ENCODE data around the gene KLHL24. TPM values are rescaled to one million over a fixed set of nuclear protein-coding genes. Genes with fewer than 3 reads are reported as not detected.
"Not testable (repeated sequence)": the region's sequence is repeated elsewhere in the genome, so short reads cannot be mapped to it uniquely, and the experiment has no call there.

Gene KLHL24
- total RNA-seq, 4 donors from 2014 or later = 94.8 to 148 (median 126) TPM

DNA sequence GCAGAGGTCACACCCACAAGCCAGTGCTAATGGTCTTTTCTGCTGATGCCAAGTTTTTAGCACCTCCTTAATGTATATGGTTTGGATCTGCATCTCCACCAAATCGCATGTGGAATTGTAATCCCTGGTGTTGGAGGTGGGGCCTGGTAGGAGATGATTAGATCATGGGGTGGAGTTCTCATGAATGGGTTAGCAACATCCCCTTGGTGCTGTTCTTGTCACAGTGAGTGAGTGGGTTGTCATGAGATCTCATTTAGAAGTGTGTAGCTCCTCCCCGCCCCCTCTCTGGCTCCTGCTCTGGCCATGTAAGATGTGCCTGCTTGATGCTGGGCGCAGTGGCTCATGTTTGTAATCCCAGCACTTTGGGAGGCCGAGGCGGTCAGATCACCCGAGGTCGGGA is 42.6 kb upstream of the KLHL24 start:
- Histone ChIP-seq H3K27ac (no peak overlapping the region), H3K27me3 (no peaks in the 10 kb centered on the region), H3K4me1 (no peaks in the 10 kb centered on the region), H3K36me3 (no peaks in the 10 kb centered on the region), H3K9me3 (peaks cover 0 to 6% (median 0%) of the 10 kb centered on the region in 3 donors), H3K4me3 (no peak overlapping the region)
- 90% methylated on average over 2 of the region's 7 CpGs; no CpG with 5 or more reads in 1 of the 2 donors for WGBS, 2 donors (ENCODE audit: low coverage in 1 of 2)
- no peak for ATAC-seq
- TF ChIP-seq, protein P1, sequence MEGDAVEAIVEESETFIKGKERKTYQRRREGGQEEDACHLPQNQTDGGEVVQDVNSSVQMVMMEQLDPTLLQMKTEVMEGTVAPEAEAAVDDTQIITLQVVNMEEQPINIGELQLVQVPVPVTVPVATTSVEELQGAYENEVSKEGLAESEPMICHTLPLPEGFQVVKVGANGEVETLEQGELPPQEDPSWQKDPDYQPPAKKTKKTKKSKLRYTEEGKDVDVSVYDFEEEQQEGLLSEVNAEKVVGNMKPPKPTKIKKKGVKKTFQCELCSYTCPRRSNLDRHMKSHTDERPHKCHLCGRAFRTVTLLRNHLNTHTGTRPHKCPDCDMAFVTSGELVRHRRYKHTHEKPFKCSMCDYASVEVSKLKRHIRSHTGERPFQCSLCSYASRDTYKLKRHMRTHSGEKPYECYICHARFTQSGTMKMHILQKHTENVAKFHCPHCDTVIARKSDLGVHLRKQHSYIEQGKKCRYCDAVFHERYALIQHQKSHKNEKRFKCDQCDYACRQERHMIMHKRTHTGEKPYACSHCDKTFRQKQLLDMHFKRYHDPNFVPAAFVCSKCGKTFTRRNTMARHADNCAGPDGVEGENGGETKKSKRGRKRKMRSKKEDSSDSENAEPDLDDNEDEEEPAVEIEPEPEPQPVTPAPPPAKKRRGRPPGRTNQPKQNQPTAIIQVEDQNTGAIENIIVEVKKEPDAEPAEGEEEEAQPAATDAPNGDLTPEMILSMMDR (IDR thresholded peaks at IDR 0.05) = no peak
- TF ChIP-seq POLR2A (IDR thresholded peaks at IDR 0.05) (no peak), EP300 (IDR thresholded peaks at IDR 0.05) (no peak), POLR2AphosphoS5 (IDR thresholded peaks at IDR 0.05) (no peak)

DNA sequence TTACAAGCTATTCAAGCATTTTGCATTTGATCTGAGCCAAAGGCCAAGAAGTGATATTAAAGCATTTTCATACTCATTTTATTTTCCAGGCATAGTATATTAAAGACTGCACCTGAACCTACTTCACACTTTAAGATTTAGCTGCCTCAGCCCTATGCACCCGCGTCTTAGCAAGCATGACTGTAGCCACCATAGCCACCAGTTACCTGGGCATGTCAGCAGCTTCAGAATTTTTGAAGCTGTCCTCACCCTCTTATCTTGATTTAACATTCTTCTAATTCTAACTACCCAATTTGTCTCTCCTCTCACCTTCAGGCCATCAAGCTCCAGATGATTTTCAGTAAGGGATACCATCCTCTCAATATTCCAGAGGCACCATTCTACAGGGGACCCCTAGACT is 40.8 kb upstream of the KLHL24 start:
- Histone ChIP-seq H3K36me3 (no peaks in the 10 kb centered on the region), H3K27me3 (no peaks in the 10 kb centered on the region), H3K27ac (no peak overlapping the region), H3K9me3 (peaks cover 0 to 16% (median 0%) of the 10 kb centered on the region in 3 donors), H3K4me1 (no peaks in the 10 kb centered on the region), H3K4me3 (no peak overlapping the region)
- TF ChIP-seq, protein P1 (IDR thresholded peaks at IDR 0.05) = no peak
- TF ChIP-seq POLR2AphosphoS5 (IDR thresholded peaks at IDR 0.05) = no peak
- TF ChIP-seq POLR2A (IDR thresholded peaks at IDR 0.05) = no peak
- TF ChIP-seq EP300 (IDR thresholded peaks at IDR 0.05) = no peak
- WGBS, 2 donors (ENCODE audit: low coverage in 1 of 2) = 100% methylated on average over 2 of the region's 2 CpGs; no CpG with 5 or more reads in 1 of the 2 donors
- no peak for ATAC-seq

DNA sequence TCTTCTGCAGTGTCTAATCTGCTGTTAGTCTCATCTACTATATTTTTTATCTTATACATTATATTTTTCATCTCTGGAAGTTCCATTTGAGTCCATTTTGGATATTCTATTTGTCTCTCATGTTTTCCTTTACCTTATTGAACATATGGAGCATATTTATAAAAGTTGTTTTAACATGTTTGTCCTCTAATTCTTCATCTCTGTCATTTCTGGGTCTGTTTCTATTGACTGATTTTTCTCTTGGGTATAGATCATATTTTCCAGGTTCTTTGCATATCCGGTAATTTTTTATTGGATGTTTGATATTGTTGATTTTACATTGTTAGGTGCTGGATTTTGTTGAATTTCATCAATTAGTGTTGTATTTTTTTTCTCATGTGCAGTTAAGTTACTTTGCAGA is 37.5 kb upstream of the KLHL24 start:
- Histone ChIP-seq H3K4me3 (no peak overlapping the region), H3K27ac (no peak overlapping the region), H3K4me1 (no peaks in the 10 kb centered on the region), H3K36me3 (no peaks in the 10 kb centered on the region), H3K27me3 (no peaks in the 10 kb centered on the region), H3K9me3 (peaks cover 0 to 16% (median 0%) of the 10 kb centered on the region in 3 donors)
- WGBS, 2 donors (ENCODE audit: low coverage in 1 of 2) = 29 to 63% methylated on average over 1 of the region's 1 CpG
- no peak for ATAC-seq
- TF ChIP-seq, protein P1 (IDR thresholded peaks at IDR 0.05) = no peak
- TF ChIP-seq EP300 (IDR thresholded peaks at IDR 0.05) = no peak
- TF ChIP-seq POLR2A (IDR thresholded peaks at IDR 0.05) = no peak
- TF ChIP-seq POLR2AphosphoS5 (IDR thresholded peaks at IDR 0.05) = no peak

DNA sequence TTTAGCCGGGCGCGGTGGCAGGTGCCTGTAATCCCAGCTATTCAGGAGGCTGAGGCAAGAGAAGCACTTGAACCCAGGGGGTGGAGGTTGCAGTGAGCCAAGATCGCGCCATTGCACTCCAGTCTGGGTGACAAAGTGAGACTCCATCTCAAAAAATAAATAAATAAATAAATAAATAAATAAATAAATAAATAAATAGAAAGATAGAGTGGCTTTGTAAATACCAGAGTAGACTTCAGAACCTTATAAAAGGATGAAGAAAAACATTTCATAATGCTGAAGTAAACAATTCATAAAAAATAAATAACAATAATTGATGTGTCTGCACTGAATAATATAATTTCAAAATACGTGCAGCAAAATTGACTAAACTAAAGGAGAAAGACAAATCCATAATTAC is 24.1 kb upstream of the KLHL24 start:
- not testable (repeated sequence) for H3K27ac ChIP-seq, H3K27me3 ChIP-seq, H3K4me3 ChIP-seq, H3K9me3 ChIP-seq, ATAC-seq, H3K36me3 ChIP-seq, H3K4me1 ChIP-seq
- 96 to 100% methylated on average over 3 to 6 of the region's 6 CpGs for WGBS, 2 donors (ENCODE audit: low coverage in 1 of 2)

DNA sequence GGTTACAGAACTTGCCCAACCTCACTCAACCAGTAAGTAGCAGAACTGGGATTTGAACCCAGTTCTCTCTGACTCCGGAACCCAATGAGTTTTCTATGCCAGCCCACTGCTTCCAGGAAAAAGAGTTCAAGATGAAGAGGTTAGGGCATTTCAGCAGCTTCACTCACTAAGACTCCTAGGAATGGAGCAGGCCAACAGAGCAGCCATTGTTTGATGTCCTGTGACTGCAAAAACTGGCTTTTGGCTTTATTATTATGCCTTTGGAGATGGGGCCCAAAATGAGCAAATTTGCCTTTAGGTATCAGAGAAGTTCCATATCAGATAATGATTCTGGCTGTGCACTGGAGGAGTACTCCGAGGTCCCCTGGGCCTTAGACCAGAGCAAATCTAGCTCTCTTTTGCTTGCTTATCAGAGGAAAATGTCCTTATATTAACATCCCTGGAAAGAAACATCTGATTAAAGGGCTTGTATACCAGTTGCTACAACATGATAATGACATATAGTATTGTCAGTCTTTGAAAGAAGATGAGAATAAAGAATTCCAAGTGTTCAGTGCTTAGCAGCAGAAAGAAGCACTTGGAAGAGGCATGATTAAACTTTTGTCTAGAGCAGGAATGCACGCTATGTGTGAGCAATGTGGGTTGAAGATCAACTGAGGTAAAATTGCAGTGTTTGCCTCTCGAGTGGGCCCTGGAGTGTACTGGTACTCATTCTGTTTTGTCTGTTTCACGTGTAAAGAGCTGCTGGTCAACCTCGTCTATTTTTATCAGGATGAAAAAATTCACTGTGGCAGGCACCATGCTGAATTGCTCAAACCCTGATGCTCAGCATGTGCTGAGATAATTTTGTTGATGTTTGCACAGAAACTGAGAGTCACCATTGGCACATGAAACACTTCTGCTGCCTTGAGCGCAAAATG is 21.8 kb upstream of the KLHL24 start:
- Histone ChIP-seq H3K4me1 (no peaks in the 10 kb centered on the region), H3K4me3 (no peak overlapping the region), H3K36me3 (no peaks in the 10 kb centered on the region), H3K9me3 (no peaks in the 10 kb centered on the region), H3K27me3 (no peaks in the 10 kb centered on the region), H3K27ac (no peak overlapping the region)
- no peak for ATAC-seq
- TF ChIP-seq POLR2A (IDR thresholded peaks at IDR 0.05) (no peak), POLR2AphosphoS5 (IDR thresholded peaks at IDR 0.05) (no peak)
- 63 to 67% methylated on average over 5 to 7 of the region's 7 CpGs for WGBS, 2 donors (ENCODE audit: low coverage in 1 of 2)

DNA sequence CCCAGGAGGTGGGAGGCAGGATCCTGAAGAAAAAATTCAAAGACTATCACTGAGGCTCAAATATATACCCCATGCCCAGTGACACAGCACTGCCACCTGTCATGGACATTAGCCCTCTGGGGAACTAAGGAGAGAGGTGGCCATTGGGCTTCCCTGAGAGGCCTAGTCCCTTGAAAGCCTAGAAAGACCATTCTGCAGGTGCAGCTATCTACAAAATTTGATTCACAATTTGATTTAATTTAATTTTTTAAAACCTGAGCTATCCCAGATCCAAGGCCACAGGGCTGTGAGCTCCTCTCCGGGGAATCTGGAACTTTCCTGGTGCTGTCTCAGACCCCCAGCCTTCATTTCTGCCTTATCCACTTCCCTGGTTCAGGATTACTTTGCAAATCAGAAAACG is 16.9 kb upstream of the KLHL24 start:
- H3K4me1 ChIP-seq = no peaks in the 10 kb centered on the region
- TF ChIP-seq, protein P1 (IDR thresholded peaks at IDR 0.05) = no peak
- no peak for TF ChIP-seq POLR2A (IDR thresholded peaks at IDR 0.05)
- TF ChIP-seq EP300 (IDR thresholded peaks at IDR 0.05) = no peak
- no peak for TF ChIP-seq POLR2AphosphoS5 (IDR thresholded peaks at IDR 0.05)
- no peak for ATAC-seq
- WGBS, 2 donors (ENCODE audit: low coverage in 1 of 2) = 91% methylated on average over 2 of the region's 2 CpGs; no CpG with 5 or more reads in 1 of the 2 donors
- H3K4me3 ChIP-seq = no peak overlapping the region
- no peaks in the 10 kb centered on the region for H3K27me3 ChIP-seq
- no peaks in the 10 kb centered on the region for H3K36me3 ChIP-seq
- no peaks in the 10 kb centered on the region for H3K9me3 ChIP-seq
- no peak overlapping the region for H3K27ac ChIP-seq
